Ishikawa (cell line): Measurements from ENCODE around the gene ADGRB2.

Experiments used
- CEBPB ChIP-seq: IDR thresholded peaks from 2 replicates; pipeline ENCODE4 v1.6.1; 2012
- CREB1 ChIP-seq: IDR thresholded peaks from 2 replicates; pipeline ENCODE4 v1.6.1; 2012; ENCODE audit warnings: low read depth
- EP300 ChIP-seq: IDR thresholded peaks from 2 replicates; pipeline ENCODE4 v1.6.1; 2012; ENCODE audit warnings: borderline replicate concordance
- NFIC ChIP-seq: IDR thresholded peaks from 2 replicates; pipeline ENCODE4 v1.6.1; 2012
- RAD21 ChIP-seq: IDR thresholded peaks from 2 replicates; pipeline ENCODE4 v1.6.1; 2012; ENCODE audit warnings: low read depth
- REST ChIP-seq: IDR thresholded peaks from 2 replicates; pipeline ENCODE4 v1.6.1; 2012; ENCODE audit warnings: low read depth, mild to moderate bottlenecking
- TCF12 ChIP-seq: IDR thresholded peaks from 2 replicates; pipeline ENCODE4 v1.6.1; 2012; ENCODE audit warnings: low read depth
- YY1 ChIP-seq: IDR thresholded peaks from 2 replicates; pipeline ENCODE4 v1.6.1; 2012; ENCODE audit warnings: low read depth
- TF ChIP-seq, protein P1 (sequence below): IDR thresholded peaks from 2 replicates; pipeline ENCODE4 v1.6.1; 2012

DNA sequence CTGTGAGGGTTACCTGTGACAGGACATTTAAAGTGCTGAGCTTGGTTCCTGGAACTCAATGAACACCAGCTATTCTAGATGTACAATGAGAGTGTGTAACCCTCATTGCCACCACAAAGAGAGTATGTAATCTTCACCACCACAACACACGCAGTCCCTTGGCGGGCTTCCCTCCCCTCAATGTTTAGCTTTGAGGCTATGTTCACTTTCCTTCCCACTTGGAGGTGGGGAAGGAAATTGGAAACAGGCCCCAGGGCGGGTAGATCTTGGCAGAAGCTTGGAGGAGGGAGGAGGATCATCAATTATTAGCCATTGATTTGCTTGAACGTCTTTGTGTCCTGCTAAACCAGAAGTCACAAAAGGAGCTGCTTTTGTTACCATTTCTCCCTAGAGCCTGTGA is 52.1 kb downstream of the ADGRB2 start:
- TF ChIP-seq TCF12 (no peak), REST (no peak), RAD21 (no peak), CREB1 (no peak), YY1 (no peak), NFIC (no peak), CEBPB (no peak), EP300 (no peak)
- TF ChIP-seq, protein P1, sequence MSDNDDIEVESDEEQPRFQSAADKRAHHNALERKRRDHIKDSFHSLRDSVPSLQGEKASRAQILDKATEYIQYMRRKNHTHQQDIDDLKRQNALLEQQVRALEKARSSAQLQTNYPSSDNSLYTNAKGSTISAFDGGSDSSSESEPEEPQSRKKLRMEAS: no peak
